HG03432 (cell line): Measurements from ENCODE around the gene PLEKHG5.

ENCODE experiments used
- ATAC-seq: cut with Tn5 transposase; IDR thresholded peaks from one replicate; pipeline ENCODE4 v1.9.1; 2021; ENCODE audit warnings: mild to moderate bottlenecking, moderate library complexity; ENCODE audit not compliant: unreplicated experiment

Gene PLEKHG5

GRCh38 chr1:6427441-6428390 lies 63.8 kb downstream of the PLEKHG5 start:
- ATAC-seq: no peak

- no peak for ATAC-seq
Measured at GRCh38 chr1:6426972-6427350, 64.5 kb downstream of the PLEKHG5 start.

DNA sequence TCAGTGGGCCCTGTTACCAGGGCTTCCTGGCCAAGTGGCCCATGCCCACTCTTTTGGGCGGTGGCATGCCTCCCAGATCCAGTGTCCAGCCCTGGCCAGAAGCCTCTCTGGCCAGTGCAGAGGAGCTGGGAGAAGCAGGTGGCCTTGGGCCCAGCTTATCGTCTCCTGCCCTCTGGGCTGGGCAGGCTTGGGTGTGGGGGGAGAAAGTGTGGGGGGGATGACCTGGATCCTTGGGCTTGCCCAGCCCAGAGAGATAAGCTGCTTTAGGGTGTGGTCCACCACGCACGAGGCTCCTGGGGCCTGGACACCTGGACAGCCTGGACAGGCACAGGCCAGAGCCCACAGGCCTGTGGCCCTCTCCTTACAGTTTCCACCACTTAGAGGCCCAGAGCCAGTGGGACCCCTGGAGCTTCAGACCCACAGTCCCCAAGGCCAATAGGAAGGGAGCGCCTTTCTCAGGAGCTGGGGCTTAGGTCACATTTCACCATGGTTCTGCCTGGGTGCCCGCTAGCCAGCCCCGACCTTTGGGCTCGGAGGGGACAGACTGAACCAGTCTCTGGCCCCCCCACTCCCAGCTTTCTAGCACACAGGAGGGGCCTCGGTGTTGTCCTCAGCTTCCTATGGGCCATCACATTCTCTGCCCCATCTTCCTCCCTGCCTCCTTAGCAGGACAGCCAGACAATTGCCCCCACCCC lies 65.0 kb downstream of the PLEKHG5 start:
- no peak for ATAC-seq

DNA sequence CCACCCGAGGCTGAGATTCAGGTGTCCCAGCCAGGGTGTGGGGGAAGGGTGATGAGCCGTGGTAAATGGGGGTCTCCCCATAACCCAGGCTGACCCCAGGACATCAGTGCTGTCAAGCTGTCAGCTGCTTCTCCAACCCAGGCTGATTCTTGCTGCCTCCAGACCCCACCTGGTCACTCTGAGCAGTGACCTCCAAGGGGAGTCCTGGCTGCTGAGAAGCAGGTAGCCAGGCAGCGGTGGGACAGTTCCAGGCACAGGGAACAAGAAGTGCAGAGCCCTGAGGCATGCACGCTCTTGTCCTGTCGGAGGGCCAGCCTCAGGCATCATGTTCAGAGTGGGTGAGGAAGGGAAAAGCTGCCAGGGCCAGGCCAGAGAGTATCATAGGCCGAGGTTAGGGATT lies 65.8 kb downstream of the PLEKHG5 start:
- no peak for ATAC-seq

DNA sequence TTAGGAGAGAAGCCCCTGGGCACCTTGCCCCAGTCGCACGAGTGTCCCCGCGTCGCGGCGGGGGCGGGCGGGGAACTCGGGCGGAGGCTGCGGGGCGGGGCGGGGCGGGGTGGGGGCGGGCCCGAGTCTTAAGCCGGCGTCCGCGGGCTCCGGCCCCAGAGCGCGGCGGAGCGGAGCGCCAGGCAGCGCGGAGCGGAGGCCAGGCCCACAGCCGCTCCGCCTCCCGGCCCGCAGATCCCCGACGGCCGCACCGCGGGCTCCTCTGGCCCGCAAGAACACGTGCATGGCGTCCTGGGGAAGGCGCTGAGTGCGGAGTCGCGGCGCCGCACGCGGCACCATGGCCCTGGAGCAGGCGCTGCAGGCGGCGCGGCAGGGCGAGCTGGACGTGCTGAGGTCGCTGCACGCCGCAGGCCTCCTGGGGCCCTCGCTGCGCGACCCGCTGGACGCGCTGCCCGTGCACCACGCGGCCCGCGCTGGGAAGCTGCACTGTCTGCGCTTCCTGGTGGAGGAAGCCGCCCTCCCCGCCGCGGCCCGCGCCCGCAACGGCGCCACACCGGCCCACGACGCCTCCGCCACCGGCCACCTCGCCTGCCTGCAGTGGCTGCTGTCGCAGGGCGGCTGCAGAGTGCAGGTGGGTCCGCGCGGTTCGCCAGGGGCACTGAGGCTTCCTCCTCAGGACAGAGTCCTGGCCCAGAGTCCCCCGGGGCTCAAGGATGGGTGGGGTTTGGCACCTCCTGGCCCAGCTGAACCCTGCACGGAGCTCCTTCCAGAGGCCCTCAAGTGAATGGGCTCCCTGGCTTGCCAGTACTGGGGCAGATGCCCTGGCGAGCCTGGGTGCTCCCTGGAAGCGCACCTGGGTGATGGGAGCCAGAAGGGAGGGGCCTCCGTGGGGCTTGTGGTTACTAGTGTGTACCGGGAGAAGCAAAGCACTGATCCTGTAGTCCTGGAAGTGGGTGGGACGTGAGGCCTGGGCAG lies 66.6 kb downstream of the PLEKHG5 start, which contains the start of gene ESPN:
ESPN (plus strand) TSS at position 158 of the 975 bp plus-strand sequence; CDS start at position 338, 180 bp downstream.
- ATAC-seq: no peak

- no peak for ATAC-seq
Measured at GRCh38 chr1:6424000-6424565, 67.4 kb downstream of the PLEKHG5 start.

GRCh38 chr1:6423321-6423999 lies 68.0 kb downstream of the PLEKHG5 start:
- no peak for ATAC-seq

- no peak for ATAC-seq
Measured at GRCh38 chr1:6421266-6421665, 70.2 kb downstream of the PLEKHG5 start.

DNA sequence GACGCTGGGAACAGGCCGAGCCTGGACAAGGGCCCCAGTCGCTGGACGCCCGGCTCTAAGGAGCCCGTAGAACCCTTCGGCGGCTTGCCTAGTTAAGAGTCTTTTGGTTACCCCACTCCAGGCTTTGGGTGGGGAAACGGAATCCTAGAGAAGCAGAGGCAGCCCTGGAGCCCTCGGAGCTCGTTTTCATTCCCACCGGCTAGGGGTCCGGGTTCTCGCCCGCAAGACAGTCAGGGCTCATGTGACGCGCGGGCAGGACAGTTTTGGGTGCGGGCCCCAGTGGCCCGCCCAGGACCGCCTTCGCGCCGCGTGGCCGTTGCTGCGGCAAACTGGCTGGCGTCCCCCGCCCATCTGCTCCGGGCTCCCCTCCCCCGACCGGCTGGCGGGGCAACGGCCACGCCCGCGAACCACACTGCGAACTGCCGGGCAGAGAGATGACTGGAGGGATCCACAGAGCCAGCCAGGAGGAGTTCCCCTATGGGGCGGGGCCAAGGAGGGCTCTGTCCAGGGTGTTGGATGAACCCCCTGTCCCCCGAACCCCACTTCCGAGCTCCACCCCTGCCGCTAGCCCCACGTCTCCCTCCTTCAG lies 70.9 kb downstream of the PLEKHG5 start:
- ATAC-seq: no peak

- no peak for ATAC-seq
Measured at GRCh38 chr1:6419804-6420453, 71.5 kb downstream of the PLEKHG5 start, which contains the start of gene HES2. HES2 (minus strand) TSS chr1:6419919; CDS start chr1:6419820, 99 bp downstream.

- no peak for ATAC-seq
Measured at GRCh38 chr1:6419397-6419803, 72.1 kb downstream of the PLEKHG5 start.

DNA sequence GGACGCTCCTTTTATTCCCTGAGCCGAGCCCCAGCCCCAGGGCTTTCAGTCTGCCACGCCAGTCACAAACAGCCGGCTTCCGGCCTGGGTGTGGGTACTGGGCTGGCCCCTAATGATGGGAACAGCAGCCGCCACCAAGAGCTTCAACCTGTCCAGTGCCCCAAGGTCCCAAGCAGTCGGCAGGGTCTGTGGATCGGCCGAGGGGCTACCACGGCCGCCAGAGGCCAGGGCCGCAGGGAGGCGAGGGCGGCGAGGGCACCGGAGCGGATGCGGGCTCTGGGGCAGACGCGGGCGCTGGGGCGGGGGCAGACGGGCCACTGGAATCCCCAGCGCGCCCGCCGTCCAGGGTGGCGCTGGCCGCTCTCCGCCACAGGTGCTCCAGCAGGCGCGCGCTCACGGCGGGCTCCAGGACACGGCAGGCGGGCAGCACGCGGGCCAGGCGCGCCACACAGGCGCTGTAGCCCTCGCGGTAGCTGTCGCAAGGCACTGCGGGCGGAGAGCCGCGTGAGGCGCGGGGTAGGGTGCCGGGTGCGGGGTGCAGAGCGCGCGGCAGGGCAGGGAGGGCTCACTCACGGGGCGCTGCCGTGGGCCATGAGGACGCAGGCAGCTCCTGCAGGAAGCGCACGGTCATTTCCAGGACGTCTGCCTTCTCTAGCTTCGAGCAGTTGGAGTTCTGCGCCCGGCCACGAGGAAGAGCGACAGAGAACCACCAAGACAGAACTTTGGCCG lies 72.6 kb downstream of the PLEKHG5 start:
- no peak for ATAC-seq

GRCh38 chr1:6417961-6418667 lies 73.4 kb downstream of the PLEKHG5 start:
- no peak for ATAC-seq
